GM12892 (cell line): ENCODE measurements around the gene CHRNA10.

Experiments
- POLR2A ChIP-seq: IDR thresholded peaks from 2 replicates; pipeline ENCODE4 v1.6.1; 2011; ENCODE audit warnings: low read depth, low read length, control low read depth
- POLR2AphosphoS5 ChIP-seq: IDR thresholded peaks from 2 replicates; pipeline ENCODE4 v1.6.1; 2011; ENCODE audit warnings: low read depth, low read length, control low read depth

- no peak for TF ChIP-seq POLR2A
- no peak for TF ChIP-seq POLR2AphosphoS5
Observed at GRCh38 chr11:3638513-3638912, 32.7 kb downstream of the CHRNA10 start.
